NCI-H446 treated with DMSO at 0.1 percent for 48 hours (cell line): ENCODE data around the gene FLNB.

ENCODE experiments used
- DNase-seq: peaks from one replicate; lab custom pipeline; 2025; lab: John Stamatoyannopoulos, UW

Gene FLNB

GRCh38 chr3:58206406-58207011, 198.3 kb downstream of the FLNB start:
- no peak for DNase-seq

DNA sequence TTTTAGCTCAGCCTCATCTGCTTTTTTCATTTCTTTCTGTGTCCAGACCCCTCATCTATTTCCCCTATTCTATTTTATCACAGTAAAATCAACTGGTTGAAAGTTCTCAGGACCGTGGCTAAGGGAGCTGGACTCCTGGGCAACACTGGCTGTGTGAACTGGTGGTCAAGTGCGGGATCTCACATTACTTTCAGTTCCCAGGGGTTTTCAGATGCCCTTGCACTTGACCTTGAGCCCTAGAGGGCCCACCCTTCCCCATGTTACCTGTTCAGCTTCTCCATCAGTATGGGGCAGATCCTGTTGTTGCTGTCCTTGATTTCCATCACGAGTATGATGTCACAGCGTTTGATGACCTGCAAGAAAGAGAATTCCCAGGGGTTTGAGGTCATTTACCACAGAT, 199.7 kb downstream of the FLNB start:
- DNase-seq: no peak

DNA sequence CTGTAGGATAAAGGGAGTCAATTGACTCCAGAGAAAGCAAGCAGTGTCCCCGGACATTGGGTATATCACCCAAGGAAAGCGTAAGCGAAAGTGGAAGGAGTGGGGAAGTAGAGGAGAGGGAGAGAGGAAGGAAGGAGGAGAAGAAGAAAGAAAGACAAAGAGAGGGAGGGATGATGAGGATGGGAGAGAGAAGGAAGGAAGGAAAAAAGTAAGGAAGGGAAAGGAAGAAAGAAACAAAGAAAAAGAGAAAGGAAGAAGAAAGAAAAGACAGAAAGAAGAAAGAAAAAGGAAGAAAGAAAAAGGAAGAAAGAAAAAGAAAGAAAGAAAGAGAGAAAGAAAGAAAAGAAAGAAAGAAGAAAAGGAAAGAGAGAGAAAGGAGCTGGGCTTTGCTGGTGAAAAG, 201.7 kb downstream of the FLNB start:
- no peak for DNase-seq

- DNase-seq: no peak
Observed at GRCh38 chr3:58210761-58211460, 202.7 kb downstream of the FLNB start, which contains the start of gene DNASE1L3. TSS of gene DNASE1L3 (minus strand) at chr3:58210972. CDS start at chr3:58210906, 66 bp downstream.

DNA sequence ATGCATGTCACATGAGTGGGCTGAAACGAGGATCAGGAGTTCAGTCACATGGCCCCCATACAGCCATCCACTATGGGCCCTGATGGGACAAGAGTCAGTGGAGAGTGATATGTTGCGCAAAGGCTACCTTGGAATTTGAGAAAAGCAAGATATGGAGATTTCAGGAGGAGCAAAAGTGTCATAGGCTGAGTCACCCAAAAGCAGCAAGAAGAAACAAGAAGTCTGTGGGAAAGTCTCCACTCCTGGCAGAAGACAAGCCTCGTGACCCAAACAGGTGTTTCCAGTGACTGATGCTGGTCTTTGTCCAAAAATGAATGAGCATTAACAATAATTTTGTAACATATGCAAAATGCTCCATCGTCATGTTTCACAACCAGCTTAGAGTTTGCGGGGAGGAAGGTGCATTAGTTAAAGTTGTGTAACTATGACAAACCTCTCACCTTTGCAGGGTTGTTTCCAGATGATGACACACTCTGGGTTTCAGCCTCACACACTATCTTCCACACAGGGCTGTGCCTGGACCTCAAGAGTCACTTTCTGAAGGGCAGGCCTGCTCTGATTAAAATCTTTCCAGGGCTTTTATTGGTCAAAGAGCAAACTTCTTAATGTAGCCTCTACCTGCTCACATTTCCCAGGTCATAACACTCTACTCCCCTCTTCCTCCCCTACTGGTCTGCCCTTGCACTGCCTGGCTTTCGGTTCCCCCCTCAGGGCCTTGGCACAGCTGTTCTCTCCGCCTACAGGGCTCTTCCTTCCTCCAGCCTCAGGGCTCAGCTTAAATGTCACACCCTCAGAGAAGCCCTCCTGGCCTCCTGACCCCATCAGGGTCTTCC, 206.5 kb downstream of the FLNB start:
- no peak for DNase-seq

GRCh38 chr3:58215317-58216025, 207.2 kb downstream of the FLNB start:
- DNase-seq: no peak

DNA sequence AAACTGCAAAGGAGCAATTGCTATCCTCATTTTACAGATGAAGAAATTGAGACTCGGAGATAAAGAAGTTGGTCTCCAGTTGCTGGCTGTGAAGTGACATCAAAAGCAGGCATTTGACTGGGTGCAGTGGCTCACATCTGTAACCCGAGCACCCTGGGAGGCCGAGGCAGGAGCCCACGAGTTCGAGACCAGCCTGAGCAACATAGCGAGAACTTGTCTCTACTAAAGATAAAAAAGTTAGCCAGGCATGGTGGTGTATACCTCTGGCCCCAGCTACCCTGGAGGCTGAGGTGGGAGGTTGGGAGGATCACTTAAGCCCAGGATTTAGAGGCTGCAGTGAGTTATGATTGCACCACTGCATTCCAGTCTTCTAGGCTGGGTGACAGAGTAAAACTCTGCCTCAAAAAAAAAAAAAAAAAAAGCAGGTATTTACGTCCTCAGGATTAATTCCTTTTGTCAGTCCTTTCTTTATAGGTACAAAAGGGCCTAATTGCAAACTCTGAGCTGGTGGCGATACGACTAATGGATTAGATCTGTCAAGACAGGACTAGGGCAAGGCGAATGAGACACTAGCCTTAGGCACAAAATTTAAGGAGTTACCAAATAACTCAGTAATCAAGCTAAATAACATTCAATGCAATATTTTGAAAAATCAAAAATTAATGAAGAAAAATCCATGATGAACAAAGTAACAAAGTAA, 208.4 kb downstream of the FLNB start:
- no peak for DNase-seq

DNA sequence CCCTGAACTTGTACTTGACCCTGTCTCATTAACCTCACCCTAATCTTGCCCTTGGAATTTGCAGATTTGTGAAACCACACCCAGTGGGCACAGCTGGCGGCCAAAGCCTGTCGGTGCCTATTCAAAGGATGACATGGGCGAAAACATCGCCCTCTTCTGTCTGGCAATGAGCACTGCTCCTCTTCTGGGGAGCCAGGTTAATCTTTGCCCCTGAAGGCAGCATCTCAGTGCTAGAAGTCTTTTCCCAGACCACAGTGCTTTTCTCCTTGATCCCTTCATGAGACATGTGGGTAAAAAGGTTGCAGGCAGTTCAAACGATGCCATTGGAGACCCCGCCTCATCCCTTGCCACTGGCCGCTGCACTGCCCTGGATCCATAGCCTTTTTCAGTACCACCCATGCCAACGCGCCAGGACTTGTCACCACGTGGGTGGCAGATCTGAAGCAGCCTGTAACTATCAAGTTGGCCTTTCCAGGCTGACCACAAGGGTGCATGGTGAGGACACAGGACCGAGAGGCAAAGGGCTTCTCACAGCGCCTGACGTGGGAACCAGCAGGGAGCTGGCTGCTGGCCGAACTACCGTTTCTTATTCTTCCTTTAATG, 209.1 kb downstream of the FLNB start:
- DNase-seq: no peak

GRCh38 chr3:58218904-58219303, 210.7 kb downstream of the FLNB start:
- no peak for DNase-seq
